Natural killer cell treated with Interleukin-12 subunit alpha and Interleukin-12 subunit beta and Interleukin-15 and Interleukin-18, amount 100 ng/mL, for 72 hours (primary cell): ENCODE measurements around the gene KCNH8. TPM values are rescaled to one million over a fixed set of nuclear protein-coding genes. Genes with fewer than 3 reads are reported as not detected.

Experiments
- ATAC-seq, 2 donors: fragments of 150-1000 bp; cut with Tn5 transposase in 1 of 2; sonication (Bioruptor Pico), chemical (Tn5 transposase) in 1 of 2; 2 replicates each; pipeline ENCODE4 v1.10.0; 2021
- DNase-seq: peaks from one replicate; pipeline ENCODE4 v3.0.0; 2022; ENCODE audit warnings: low spot score
- H3K27ac Mint-ChIP-seq, 2 donors: 1 replicate in 1 of 2; 2 replicates in 1 of 2; pipeline ENCODE4 v1.8.0; 2022; ENCODE audit warnings: mixed read lengths in 2 of 2, mild to moderate bottlenecking in 1 of 2, moderate library complexity in 1 of 2
- H3K27me3 Mint-ChIP-seq, 2 donors: 1 replicate in 1 of 2; 2 replicates in 1 of 2; pipeline ENCODE4 v1.8.0; 2022; ENCODE audit warnings: mixed read lengths in 2 of 2
- H3K36me3 Mint-ChIP-seq: one replicate; pipeline ENCODE4 v1.8.0; 2022; ENCODE audit warnings: mixed read lengths
- H3K4me1 Mint-ChIP-seq, 2 donors: 1 replicate in 1 of 2; 2 replicates in 1 of 2; pipeline ENCODE4 v1.8.0; 2022; ENCODE audit warnings: low read depth in 2 of 2, mixed read lengths in 2 of 2, mild to moderate bottlenecking in 1 of 2
- H3K4me3 Mint-ChIP-seq: one replicate; pipeline ENCODE4 v1.8.0; 2022; ENCODE audit warnings: mixed read lengths
- H3K9me3 Mint-ChIP-seq: 2 replicates; pipeline ENCODE4 v1.8.0; 2022; ENCODE audit warnings: mixed read lengths
- total RNA-seq, 2 donors: library from RNA; stranded (reverse); gene quantifications; one replicate each; pipeline ENCODE4 v1.2.3, GENCODE V29; 2022

The KCNH8 gene
- total RNA-seq, 2 donors from 2014 or later = not detected

GRCh38 chr3:19248143-19248542 lies 99.8 kb downstream of the KCNH8 start:
- DNase-seq = no peak

GRCh38 chr3:19248767-19249166 lies 100.5 kb downstream of the KCNH8 start:
- no peaks in the 10 kb centered on the region for H3K4me1 Mint-ChIP-seq
- no peak overlapping the region for H3K4me3 Mint-ChIP-seq
- peaks cover 4% of the 10 kb centered on the region for H3K9me3 Mint-ChIP-seq
- ATAC-seq (no peak), DNase-seq (no peak)
- no peaks in the 10 kb centered on the region for H3K27me3 Mint-ChIP-seq
- H3K27ac Mint-ChIP-seq = no peak overlapping the region
- no peaks in the 10 kb centered on the region for H3K36me3 Mint-ChIP-seq

More at GRCh38 chr3:19248143-19248542, 99.8 kb downstream of the KCNH8 start:
- H3K4me1 Mint-ChIP-seq = no peaks in the 10 kb centered on the region
- H3K27me3 Mint-ChIP-seq = no peaks in the 10 kb centered on the region
- no peak for ATAC-seq
- H3K36me3 Mint-ChIP-seq = no peaks in the 10 kb centered on the region
- no peak overlapping the region for H3K4me3 Mint-ChIP-seq
- no peak overlapping the region for H3K27ac Mint-ChIP-seq
- H3K9me3 Mint-ChIP-seq = peaks cover 4% of the 10 kb centered on the region

GRCh38 chr3:19250959-19251610 lies 102.8 kb downstream of the KCNH8 start:
- Mint-ChIP-seq H3K9me3 (no peaks in the 10 kb centered on the region), H3K27ac (no peak overlapping the region), H3K4me3 (no peak overlapping the region), H3K27me3 (no peaks in the 10 kb centered on the region), H3K4me1 (no peaks in the 10 kb centered on the region), H3K36me3 (no peaks in the 10 kb centered on the region)
- no peak for ATAC-seq
- no peak for DNase-seq

GRCh38 chr3:19254189-19254588 lies 105.9 kb downstream of the KCNH8 start:
- H3K9me3 Mint-ChIP-seq = no peaks in the 10 kb centered on the region
- no peaks in the 10 kb centered on the region for H3K4me1 Mint-ChIP-seq
- H3K27me3 Mint-ChIP-seq = no peaks in the 10 kb centered on the region
- no peaks in the 10 kb centered on the region for H3K36me3 Mint-ChIP-seq
- H3K27ac Mint-ChIP-seq = no peak overlapping the region
- H3K4me3 Mint-ChIP-seq = no peak overlapping the region
- no peak for ATAC-seq
- DNase-seq = no peak

- ATAC-seq = no peak
- H3K36me3 Mint-ChIP-seq = no peaks in the 10 kb centered on the region
- no peak overlapping the region for H3K27ac Mint-ChIP-seq
- no peaks in the 10 kb centered on the region for H3K4me1 Mint-ChIP-seq
- H3K4me3 Mint-ChIP-seq = no peak overlapping the region
- no peaks in the 10 kb centered on the region for H3K27me3 Mint-ChIP-seq
- DNase-seq = no peak
- H3K9me3 Mint-ChIP-seq = no peaks in the 10 kb centered on the region
These were observed 106.6 kb downstream of the KCNH8 start for GRCh38 chr3:19254784-19255338.

GRCh38 chr3:19256313-19256712 lies 108.0 kb downstream of the KCNH8 start:
- no peaks in the 10 kb centered on the region for H3K27me3 Mint-ChIP-seq
- H3K4me3 Mint-ChIP-seq = no peak overlapping the region
- ATAC-seq (no peak), DNase-seq (no peak)
- no peaks in the 10 kb centered on the region for H3K9me3 Mint-ChIP-seq
- H3K27ac Mint-ChIP-seq = no peak overlapping the region
- no peaks in the 10 kb centered on the region for H3K4me1 Mint-ChIP-seq
- H3K36me3 Mint-ChIP-seq = no peaks in the 10 kb centered on the region

- no peak overlapping the region for H3K4me3 Mint-ChIP-seq
- H3K27ac Mint-ChIP-seq = no peak overlapping the region
- H3K27me3 Mint-ChIP-seq = no peaks in the 10 kb centered on the region
- peaks cover 3% of the 10 kb centered on the region for H3K9me3 Mint-ChIP-seq
- H3K36me3 Mint-ChIP-seq = no peaks in the 10 kb centered on the region
- ATAC-seq = no peak
- no peaks in the 10 kb centered on the region for H3K4me1 Mint-ChIP-seq
- DNase-seq = no peak
These were observed 115.3 kb downstream of the KCNH8 start for GRCh38 chr3:19263606-19264005.

GRCh38 chr3:19264424-19264823 lies 116.1 kb downstream of the KCNH8 start:
- DNase-seq (no peak), ATAC-seq (no peak)
- no peak overlapping the region for H3K27ac Mint-ChIP-seq
- peaks cover 3% of the 10 kb centered on the region for H3K9me3 Mint-ChIP-seq
- H3K4me1 Mint-ChIP-seq = no peaks in the 10 kb centered on the region
- H3K36me3 Mint-ChIP-seq = no peaks in the 10 kb centered on the region
- H3K4me3 Mint-ChIP-seq = no peak overlapping the region
- no peaks in the 10 kb centered on the region for H3K27me3 Mint-ChIP-seq

GRCh38 chr3:19267040-19267439 lies 118.7 kb downstream of the KCNH8 start:
- Mint-ChIP-seq H3K4me1 (no peaks in the 10 kb centered on the region), H3K4me3 (no peak overlapping the region), H3K27me3 (no peaks in the 10 kb centered on the region), H3K9me3 (peaks cover 3% of the 10 kb centered on the region), H3K36me3 (no peaks in the 10 kb centered on the region), H3K27ac (no peak overlapping the region)
- no peak for DNase-seq
- no peak for ATAC-seq

- Mint-ChIP-seq H3K27me3 (no peaks in the 10 kb centered on the region), H3K4me1 (no peaks in the 10 kb centered on the region), H3K27ac (no peak overlapping the region), H3K4me3 (no peak overlapping the region), H3K36me3 (no peaks in the 10 kb centered on the region), H3K9me3 (peaks cover 3% of the 10 kb centered on the region)
- no peak for ATAC-seq
- no peak for DNase-seq
These were observed 122.2 kb downstream of the KCNH8 start for GRCh38 chr3:19270481-19270880.

- H3K4me1 Mint-ChIP-seq = no peaks in the 10 kb centered on the region
These were observed 124.0 kb downstream of the KCNH8 start for GRCh38 chr3:19272296-19272695.

GRCh38 chr3:19273091-19273490 lies 124.8 kb downstream of the KCNH8 start:
- no peak for ATAC-seq
- Mint-ChIP-seq H3K27ac (no peak overlapping the region), H3K4me1 (no peaks in the 10 kb centered on the region)

More at GRCh38 chr3:19272296-19272695, 124.0 kb downstream of the KCNH8 start:
- Mint-ChIP-seq H3K27ac (no peak overlapping the region), H3K9me3 (peaks cover 3% of the 10 kb centered on the region), H3K4me3 (no peak overlapping the region), H3K27me3 (no peaks in the 10 kb centered on the region), H3K36me3 (no peaks in the 10 kb centered on the region)
- ATAC-seq = no peak
- DNase-seq = no peak

GRCh38 chr3:19274576-19274975 lies 126.3 kb downstream of the KCNH8 start:
- no peaks in the 10 kb centered on the region for H3K27me3 Mint-ChIP-seq
- DNase-seq = no peak
- no peak for ATAC-seq
- no peaks in the 10 kb centered on the region for H3K36me3 Mint-ChIP-seq
- H3K27ac Mint-ChIP-seq = no peak overlapping the region
- H3K9me3 Mint-ChIP-seq = no peaks in the 10 kb centered on the region
- no peak overlapping the region for H3K4me3 Mint-ChIP-seq
- H3K4me1 Mint-ChIP-seq = no peaks in the 10 kb centered on the region

More at GRCh38 chr3:19273091-19273490, 124.8 kb downstream of the KCNH8 start:
- Mint-ChIP-seq H3K4me3 (no peak overlapping the region), H3K36me3 (no peaks in the 10 kb centered on the region), H3K9me3 (peaks cover under 1% of the 10 kb centered on the region), H3K27me3 (no peaks in the 10 kb centered on the region)
- DNase-seq = no peak

GRCh38 chr3:19284974-19285373 lies 136.7 kb downstream of the KCNH8 start:
- no peak for ATAC-seq
- H3K4me1 Mint-ChIP-seq = no peaks in the 10 kb centered on the region
- no peaks in the 10 kb centered on the region for H3K36me3 Mint-ChIP-seq
- no peak overlapping the region for H3K4me3 Mint-ChIP-seq
- no peak overlapping the region for H3K27ac Mint-ChIP-seq
- H3K27me3 Mint-ChIP-seq = no peaks in the 10 kb centered on the region
- peaks cover 6% of the 10 kb centered on the region for H3K9me3 Mint-ChIP-seq
- no peak for DNase-seq

GRCh38 chr3:19293295-19293694 lies 145.0 kb downstream of the KCNH8 start:
- Mint-ChIP-seq H3K27ac (no peak overlapping the region), H3K4me3 (no peak overlapping the region), H3K36me3 (no peaks in the 10 kb centered on the region), H3K4me1 (no peaks in the 10 kb centered on the region), H3K27me3 (no peaks in the 10 kb centered on the region), H3K9me3 (no peaks in the 10 kb centered on the region)
- no peak for ATAC-seq
- DNase-seq = no peak
